Panc1 (cell line): ENCODE results near the gene RLIM. TPM values are rescaled to one million over a fixed set of nuclear protein-coding genes. Genes with fewer than 3 reads are reported as not detected.
"Not testable (repeated sequence)": the region's sequence is repeated elsewhere in the genome, so short reads cannot be mapped to it uniquely, and the experiment has no call there.

Experiments
- ATAC-seq: fragments of 200-7000 bp; cut with Tn5 transposase; 2 replicates; pipeline ENCODE4 v1.9.1; 2020; ENCODE audit warnings: mild to moderate bottlenecking, moderate library complexity
- Bru-seq: library from RNA; stranded (reverse); fragments of 400-500 nt; gene quantifications from one replicate; lab custom pipeline; 2021; lab: Mats Ljungman, UMichigan
- BruChase-seq, 2 experiments: library from RNA; stranded (reverse); fragments of 400-500 nt; gene quantifications; one replicate each; lab custom pipeline; 2021; lab: Mats Ljungman, UMichigan
- BruUV-seq: library from RNA; stranded (reverse); fragments of 400-500 nt; replicated peaks from 2 replicates; lab custom pipeline; 2021; lab: Mats Ljungman, UMichigan
- CTCF ChIA-PET: fragments of 300-600 bp; sonication (Branson Sonifier 250); formaldehyde crosslinking; loops from one replicate; lab custom pipeline; 2022; ENCODE audit warnings: antibody characterized with exemption; lab: Charles Lee
- POLR2A ChIA-PET: fragments of 300-600 bp; sonication (Branson Sonifier 250); formaldehyde crosslinking; loops from one replicate; lab custom pipeline; 2022; ENCODE audit warnings: antibody characterized with exemption; lab: Charles Lee
- DNase-seq: peaks from one replicate; pipeline ENCODE4 v3.0.0-alpha.2; 2010; ENCODE audit warnings: low read depth, low spot score
- H3K27ac ChIP-seq: 2 replicates; pipeline ENCODE4 v1.5.1; 2011; ENCODE audit warnings: mild to moderate bottlenecking, low read length, inconsistent platforms
- H3K27me3 ChIP-seq: fragments of 200-500 bp; sonication (Bioruptor generic); 2 replicates; pipeline ENCODE4 v1.6.0; 2014; ENCODE audit warnings: low read length, inconsistent platforms; ENCODE audit not compliant: control insufficient read depth, insufficient read depth
- H3K36me3 ChIP-seq: fragments of 200-500 bp; sonication (Bioruptor generic); 2 replicates; pipeline ENCODE4 v1.5.1; 2014; ENCODE audit warnings: inconsistent platforms, mild to moderate bottlenecking, low read length, moderate library complexity; ENCODE audit not compliant: control insufficient read depth, insufficient read depth
- H3K4me1 ChIP-seq: 2 replicates; pipeline ENCODE4 v1.5.1; 2011; ENCODE audit warnings: inconsistent platforms, mild to moderate bottlenecking, low read length, moderate library complexity; ENCODE audit not compliant: control insufficient read depth, insufficient read depth
- H3K4me3 ChIP-seq, 2 experiments: 2 replicates each; pipeline ENCODE4 v1.5.1; 2011 to 2012; ENCODE audit warnings: low read depth in 2 of 2, low read length in 2 of 2, mild to moderate bottlenecking in 2 of 2, inconsistent platforms in 1 of 2, moderate library complexity in 1 of 2
- H3K9me3 ChIP-seq: fragments of 200-500 bp; sonication (Bioruptor generic); 2 replicates; pipeline ENCODE4 v1.5.1; 2014; ENCODE audit warnings: low read depth, mild to moderate bottlenecking, inconsistent platforms, low read length, moderate library complexity; ENCODE audit not compliant: control insufficient read depth, insufficient read depth
- CTCF ChIP-seq: fragments of 450-650 bp; IDR thresholded peaks from 2 replicates; pipeline ENCODE4 v1.5.1; 2017; ENCODE audit warnings: mild to moderate bottlenecking
- POLR2AphosphoS5 ChIP-seq: IDR thresholded peaks from 2 replicates; pipeline ENCODE4 v1.6.1; 2012; ENCODE audit warnings: mild to moderate bottlenecking, low read depth, low read length, moderate library complexity
- REST ChIP-seq, 2 experiments: IDR thresholded peaks; 2 replicates each; pipeline ENCODE4 v1.6.1; 2011 to 2012; ENCODE audit warnings: low read depth in 2 of 2, control low read depth in 1 of 2, low read length in 1 of 2, mild to moderate bottlenecking in 1 of 2, moderate library complexity in 1 of 2; ENCODE audit not compliant: insufficient read depth in 1 of 2
- SIN3A ChIP-seq: IDR thresholded peaks from 2 replicates; pipeline ENCODE4 v1.6.1; 2012; ENCODE audit warnings: low read depth, mild to moderate bottlenecking, low read length, moderate library complexity, borderline replicate concordance; ENCODE audit not compliant: insufficient read depth
- TCF7L2 ChIP-seq: IDR thresholded peaks from 2 replicates; pipeline ENCODE4 v1.6.1; 2011; ENCODE audit warnings: mild to moderate bottlenecking, low read depth, low read length, inconsistent platforms
- in situ Hi-C: cut with HindIII; loops from 2 replicates; pipeline ENCODE4 v1.10.0; 2016; ENCODE audit warnings: low sequenced_read_pairs, low pct_unique_long_range_greater_than_20kb
- intact Hi-C: fragments of 100-400 bp; cut with micrococcal nuclease; formaldehyde crosslinking; loops from one replicate; pipeline ENCODE4 v1.10.0; 2022; ENCODE audit not compliant: unreplicated experiment
- long read RNA-seq: library from polyadenylated mRNA; unstranded; transcript quantifications from one replicate; pipeline ENCODE4 v2.0.0, GENCODE V29; 2021; ENCODE audit not compliant: unreplicated experiment
- polyA plus RNA-seq: library from polyadenylated mRNA; unstranded; fragments of >200 nt; gene quantifications from one replicate; pipeline ENCODE4 v1.2.1, GENCODE V29; 2012; ENCODE audit warnings: missing spikeins; ENCODE audit not compliant: insufficient read length
- total RNA-seq: library from RNA; stranded (reverse); gene quantifications from one replicate; pipeline ENCODE4 v1.2.1, GENCODE V29; 2021; ENCODE audit not compliant: unreplicated experiment

Gene RLIM
- total RNA-seq (50.6 TPM), Bru-seq, nascent RNA (percentile 98 among the genes with signal in this experiment), BruChase-seq, experiment 1, labeled RNA remaining after a 2-hour chase (percentile 99 among the genes with signal in this experiment), BruChase-seq, experiment 2, labeled RNA remaining after a 6-hour chase (percentile 98 among the genes with signal in this experiment)
- 12.3 TPM for polyA plus RNA-seq
- long read RNA-seq, full-length matches to known transcripts = 50 of 78 reads
- long read RNA-seq, partial matches to known transcripts = 2 of 78 reads
- long read RNA-seq, other reads (novel, unspliced or antisense) = 26 of 78 reads

GRCh38 chrX:74614093-74614909, at the start of gene RLIM:
Gene RLIM (minus strand): TSS chrX:74614624. CDS start chrX:74595977, 18,647 bp downstream.
- Histone ChIP-seq H3K27ac (peak within 1 kb of the TSS; percentile 96), H3K4me3 (peak within 1 kb of the TSS; percentile 82 to 89), H3K36me3 (peaks cover 10% of the 10 kb centered on the region), H3K27me3 (no peaks in the 10 kb centered on the region), H3K4me1 (peaks cover 5% of the 10 kb centered on the region; the same call in 1 of the 2 replicates), H3K9me3 (no peaks in the 10 kb centered on the region)
- TF ChIP-seq REST (IDR thresholded peaks at IDR 0.05; ENCODE audit: insufficient read depth in 1 of 2, low read depth in 2 of 2, low read length in 1 of 2) (no peak), SIN3A (no peak), CTCF (no peak), TCF7L2 (peak; percentile 66; the same call in 1 of the 2 replicates), POLR2AphosphoS5 (peak; percentile 66)
- in situ Hi-C loops (no loop called here), intact Hi-C loops (no loop called here)
- BruUV-seq = no TSS peak
- DNase-seq = peak; percentile 83
- CTCF ChIA-PET = no interaction called here
- POLR2A ChIA-PET = interaction anchor here (0.6 kb wide), 1 partner anchor 43 kb away, joined by 4 read pairs; no protein-coding TSS in a partner anchor
- ATAC-seq = peak; percentile 99

- TF ChIP-seq SIN3A = no peak
- no peak for TF ChIP-seq TCF7L2
- TF ChIP-seq POLR2AphosphoS5 = no peak
- no peak for TF ChIP-seq REST (IDR thresholded peaks at IDR 0.05; ENCODE audit: insufficient read depth in 1 of 2, low read depth in 2 of 2, low read length in 1 of 2)
- TF ChIP-seq CTCF = no peak
- Histone ChIP-seq H3K4me1 (no peaks in the 10 kb centered on the region), H3K36me3 (no peaks in the 10 kb centered on the region), H3K4me3 (no peak overlapping the region), H3K27ac (no peak overlapping the region), H3K9me3 (no peaks in the 10 kb centered on the region), H3K27me3 (no peaks in the 10 kb centered on the region)
- CTCF ChIA-PET = no interaction called here
- DNase-seq (no peak), ATAC-seq (no peak)
- in situ Hi-C loops (no loop called here), intact Hi-C loops (no loop called here)
- no TSS peak for BruUV-seq
- POLR2A ChIA-PET = no interaction called here
Measured at GRCh38 chrX:74656079-74656745, 41.8 kb upstream of the RLIM start.

- ATAC-seq, H3K27ac ChIP-seq, CTCF ChIA-PET, H3K9me3 ChIP-seq, BruUV-seq, intact Hi-C loops, DNase-seq, H3K27me3 ChIP-seq, H3K4me3 ChIP-seq, in situ Hi-C loops, H3K4me1 ChIP-seq, H3K36me3 ChIP-seq, POLR2A ChIA-PET: not testable (repeated sequence)
Measured at GRCh38 chrX:74654953-74655352, 40.5 kb upstream of the RLIM start.
